Fibroblast of lung (primary cell): ENCODE measurements around the gene SIX3.

Experiments used
- EZH2 ChIP-seq: IDR thresholded peaks from 2 replicates; pipeline ENCODE4 v1.5.1; 2012; ENCODE audit warnings: low read length, control low read depth, mild to moderate bottlenecking; ENCODE audit errors: missing control alignments
- TF ChIP-seq, protein P1 (sequence below), 2 donors: IDR thresholded peaks in 1 of 2; conservative IDR thresholded peaks in 1 of 2; 1 replicate in 1 of 2; 2 replicates in 1 of 2; pipeline ENCODE4 v1.5.1; 2011 to 2012; ENCODE audit warnings: low read length in 2 of 2, control low read depth in 1 of 2, inconsistent platforms in 1 of 2, low read depth in 1 of 2, mild to moderate bottlenecking in 1 of 2

- TF ChIP-seq, protein P1, sequence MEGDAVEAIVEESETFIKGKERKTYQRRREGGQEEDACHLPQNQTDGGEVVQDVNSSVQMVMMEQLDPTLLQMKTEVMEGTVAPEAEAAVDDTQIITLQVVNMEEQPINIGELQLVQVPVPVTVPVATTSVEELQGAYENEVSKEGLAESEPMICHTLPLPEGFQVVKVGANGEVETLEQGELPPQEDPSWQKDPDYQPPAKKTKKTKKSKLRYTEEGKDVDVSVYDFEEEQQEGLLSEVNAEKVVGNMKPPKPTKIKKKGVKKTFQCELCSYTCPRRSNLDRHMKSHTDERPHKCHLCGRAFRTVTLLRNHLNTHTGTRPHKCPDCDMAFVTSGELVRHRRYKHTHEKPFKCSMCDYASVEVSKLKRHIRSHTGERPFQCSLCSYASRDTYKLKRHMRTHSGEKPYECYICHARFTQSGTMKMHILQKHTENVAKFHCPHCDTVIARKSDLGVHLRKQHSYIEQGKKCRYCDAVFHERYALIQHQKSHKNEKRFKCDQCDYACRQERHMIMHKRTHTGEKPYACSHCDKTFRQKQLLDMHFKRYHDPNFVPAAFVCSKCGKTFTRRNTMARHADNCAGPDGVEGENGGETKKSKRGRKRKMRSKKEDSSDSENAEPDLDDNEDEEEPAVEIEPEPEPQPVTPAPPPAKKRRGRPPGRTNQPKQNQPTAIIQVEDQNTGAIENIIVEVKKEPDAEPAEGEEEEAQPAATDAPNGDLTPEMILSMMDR (conservative IDR thresholded peaks at IDR 0.05 in 1 of 2, IDR thresholded peaks at IDR 0.05 in 1 of 2; ENCODE audit: low read depth in 1 of 2, low read length in 2 of 2), result no peak
- no peak for TF ChIP-seq EZH2
Observed at GRCh38 chr2:44965684-44966083, 24.2 kb downstream of the SIX3 start.
